Adrenal gland (tissue), 5 donors: ENCODE results near the gene TNFRSF6B.

Experiments used
- CTCF ChIP-seq, 6 experiments: fragments of 450-650 bp in 4 of 6; fragments of 200-600 bp in 2 of 6; sonication (generic) in 1 of 6; IDR thresholded peaks; 1 replicate in 5 of 6; 2 replicates in 1 of 6; pipeline versions ENCODE4 v1.5.1 to v1.8.0; 2016 to 2021; ENCODE audit warnings: antibody characterized with exemption in 6 of 6, mild to moderate bottlenecking in 2 of 6, moderate library complexity in 1 of 6
- POLR2A ChIP-seq, 2 donors: fragments of 450-650 bp; IDR thresholded peaks; one replicate each; pipeline ENCODE4 v1.6.1; 2017; ENCODE audit warnings: antibody characterized with exemption in 2 of 2, mild to moderate bottlenecking in 2 of 2, moderate library complexity in 1 of 2
- donor health status: DM: no; HTN: no; CAD: no.

DNA sequence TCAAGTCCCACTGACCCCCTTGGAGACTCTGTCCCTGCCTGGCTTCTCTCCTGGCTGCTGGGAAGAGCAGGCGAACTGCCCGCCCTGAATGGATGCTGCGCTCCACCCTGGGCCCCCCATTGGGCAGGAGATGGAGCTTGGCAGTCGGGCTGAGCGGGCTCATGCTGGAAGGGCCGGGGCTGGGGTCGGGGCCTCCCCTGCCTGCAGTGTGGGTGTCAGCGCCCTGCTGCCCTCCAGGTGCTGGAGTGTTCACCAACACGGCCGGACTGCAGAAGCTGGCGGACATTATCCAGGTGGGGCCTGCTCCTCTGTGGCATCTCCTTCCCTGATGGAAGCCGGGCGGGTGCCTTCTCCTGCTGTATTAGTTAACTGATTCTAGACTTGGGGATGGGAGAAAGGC lies 16.0 kb upstream of the TNFRSF6B start:
- no peak for TF ChIP-seq POLR2A (IDR thresholded peaks at IDR 0.05)
- no peak for TF ChIP-seq CTCF (IDR thresholded peaks at IDR 0.05)
